Measurements from ENCODE around the gene FLT4. TPM values are rescaled to one million over a fixed set of nuclear protein-coding genes. Genes with fewer than 3 reads are reported as not detected.

The FLT4 gene
- total and polyA plus RNA-seq, 4 donors = 12.6 to 42.1 (median 25.3) TPM

- TF ChIP-seq CTCF (IDR thresholded peaks at IDR 0.05; ENCODE audit: control extremely low read depth, extremely low read depth) = no peak
- 3 to 5% methylated on average over 36 to 44 of the region's 44 CpGs for WGBS, 2 donors
- peak in 1 of 3 donors; percentile 13 for DNase-seq
Observed at GRCh38 chr5:180589771-180590542, 59.4 kb downstream of the FLT4 start.

GRCh38 chr5:180586870-180587269 is 62.5 kb downstream of the FLT4 start:
- Histone ChIP-seq H3K4me1 (ENCODE audit: control insufficient read depth in 5 of 5, insufficient read depth in 5 of 5, low read length in 5 of 5) (peaks cover 0 to 17% (median 0%) of the 10 kb centered on the region in 5 donors), H3K4me3 (no peak overlapping the region), H3K27me3 (ENCODE audit: control insufficient read depth in 3 of 3, insufficient read depth in 3 of 3, low read length in 2 of 3) (peaks cover 0 to 23% (median 12%) of the 10 kb centered on the region in 3 donors), H3K9me3 (ENCODE audit: control insufficient read depth in 4 of 4, insufficient read depth in 3 of 4, low read length in 3 of 4) (peaks cover 0 to 3% (median 0%) of the 10 kb centered on the region in 4 donors), H3K27ac (ENCODE audit: low read depth in 1 of 2, low read length in 1 of 2) (no peak overlapping the region), H3K9ac (ENCODE audit: insufficient read depth in 1 of 2, low read length in 2 of 2) (no peak overlapping the region), H3K36me3 (ENCODE audit: control insufficient read depth in 4 of 4, insufficient read depth in 4 of 4, low read length in 4 of 4) (no peaks in the 10 kb centered on the region)
- 89 to 92% methylated on average over 10 of the region's 10 CpGs for WGBS, 2 donors
- DNase-seq (no peak), ATAC-seq (ENCODE audit: insufficient read depth, low FRiP score) (no peak)
- TF ChIP-seq CTCF (IDR thresholded peaks at IDR 0.05; ENCODE audit: control extremely low read depth, extremely low read depth) = no peak

More at GRCh38 chr5:180589771-180590542, 59.4 kb downstream of the FLT4 start:
- H3K4me1 ChIP-seq (ENCODE audit: control insufficient read depth in 5 of 5, insufficient read depth in 5 of 5, low read length in 5 of 5) = peaks cover 0 to 17% (median 0%) of the 10 kb centered on the region in 5 donors
- peaks cover 4 to 23% (median 12%) of the 10 kb centered on the region in 3 donors for H3K27me3 ChIP-seq (ENCODE audit: control insufficient read depth in 3 of 3, insufficient read depth in 3 of 3, low read length in 2 of 3)
- H3K9ac ChIP-seq (ENCODE audit: insufficient read depth in 1 of 2, low read length in 2 of 2) = no peak overlapping the region
- no peaks in the 10 kb centered on the region for H3K36me3 ChIP-seq (ENCODE audit: control insufficient read depth in 4 of 4, insufficient read depth in 4 of 4, low read length in 4 of 4)
- ATAC-seq (ENCODE audit: insufficient read depth, low FRiP score) = no peak
- no peak overlapping the region for H3K4me3 ChIP-seq
- H3K27ac ChIP-seq (ENCODE audit: low read depth in 1 of 2, low read length in 1 of 2) = no peak overlapping the region
- peaks cover 0 to 3% (median 0%) of the 10 kb centered on the region in 4 donors for H3K9me3 ChIP-seq (ENCODE audit: control insufficient read depth in 4 of 4, insufficient read depth in 3 of 4, low read length in 3 of 4)

GRCh38 chr5:180586204-180586603 is 63.2 kb downstream of the FLT4 start:
- H3K36me3 ChIP-seq (ENCODE audit: control insufficient read depth in 4 of 4, insufficient read depth in 4 of 4, low read length in 4 of 4) = no peaks in the 10 kb centered on the region
- no peak for TF ChIP-seq CTCF (IDR thresholded peaks at IDR 0.05; ENCODE audit: control extremely low read depth, extremely low read depth)
- H3K4me1 ChIP-seq (ENCODE audit: control insufficient read depth in 5 of 5, insufficient read depth in 5 of 5, low read length in 5 of 5) = peaks cover 0 to 11% (median 0%) of the 10 kb centered on the region in 5 donors
- peaks cover 0 to 23% (median 6%) of the 10 kb centered on the region in 3 donors for H3K27me3 ChIP-seq (ENCODE audit: control insufficient read depth in 3 of 3, insufficient read depth in 3 of 3, low read length in 2 of 3)
- ATAC-seq (ENCODE audit: insufficient read depth, low FRiP score) (no peak), DNase-seq (no peak)
- peaks cover 0 to 3% (median 0%) of the 10 kb centered on the region in 4 donors for H3K9me3 ChIP-seq (ENCODE audit: control insufficient read depth in 4 of 4, insufficient read depth in 3 of 4, low read length in 3 of 4)
- WGBS, 2 donors = 86 to 87% methylated on average over 3 of the region's 3 CpGs
- H3K4me3 ChIP-seq = no peak overlapping the region
- no peak overlapping the region for H3K9ac ChIP-seq (ENCODE audit: insufficient read depth in 1 of 2, low read length in 2 of 2)
- no peak overlapping the region for H3K27ac ChIP-seq (ENCODE audit: low read depth in 1 of 2, low read length in 1 of 2)
